GM12873 (cell line): ENCODE data around the gene KANSL1.

Experiments
- TF ChIP-seq, protein P1 (sequence below): IDR thresholded peaks from 2 replicates; pipeline ENCODE4 v1.5.1; 2012; ENCODE audit warnings: low read depth, mild to moderate bottlenecking, moderate library complexity, low read length, control low read depth; ENCODE audit not compliant: insufficient read depth; ENCODE audit errors: missing control alignments

Gene KANSL1

DNA sequence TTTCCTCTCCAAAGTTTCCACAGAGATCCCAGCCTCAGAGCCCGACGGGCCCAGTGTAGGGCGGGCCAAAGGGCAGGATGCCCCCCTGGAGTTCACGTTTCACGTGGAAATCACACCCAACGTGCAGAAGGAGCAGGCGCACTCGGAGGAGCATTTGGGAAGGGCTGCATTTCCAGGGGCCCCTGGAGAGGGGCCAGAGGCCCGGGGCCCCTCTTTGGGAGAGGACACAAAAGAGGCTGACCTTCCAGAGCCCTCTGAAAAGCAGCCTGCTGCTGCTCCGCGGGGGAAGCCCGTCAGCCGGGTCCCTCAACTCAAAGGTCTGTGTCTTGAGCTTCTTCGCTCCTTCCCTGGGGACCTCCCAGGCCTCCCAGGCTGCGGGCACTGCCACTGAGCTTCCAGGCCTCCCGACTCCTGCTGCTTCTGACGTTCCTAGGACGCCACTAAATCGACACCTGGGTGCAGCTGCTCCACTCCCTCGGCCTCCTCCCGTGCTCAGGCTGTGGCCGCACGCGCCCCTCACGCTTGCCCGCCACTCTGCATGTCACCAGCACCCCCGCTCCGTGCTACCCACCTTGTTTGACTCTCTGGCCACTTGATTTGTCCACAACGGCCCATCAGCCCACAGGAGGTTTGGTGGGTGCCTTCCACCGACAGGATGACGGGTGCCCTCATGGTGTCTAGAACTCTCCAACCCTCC is 209.5 kb downstream of the KANSL1 start:
- TF ChIP-seq, protein P1, sequence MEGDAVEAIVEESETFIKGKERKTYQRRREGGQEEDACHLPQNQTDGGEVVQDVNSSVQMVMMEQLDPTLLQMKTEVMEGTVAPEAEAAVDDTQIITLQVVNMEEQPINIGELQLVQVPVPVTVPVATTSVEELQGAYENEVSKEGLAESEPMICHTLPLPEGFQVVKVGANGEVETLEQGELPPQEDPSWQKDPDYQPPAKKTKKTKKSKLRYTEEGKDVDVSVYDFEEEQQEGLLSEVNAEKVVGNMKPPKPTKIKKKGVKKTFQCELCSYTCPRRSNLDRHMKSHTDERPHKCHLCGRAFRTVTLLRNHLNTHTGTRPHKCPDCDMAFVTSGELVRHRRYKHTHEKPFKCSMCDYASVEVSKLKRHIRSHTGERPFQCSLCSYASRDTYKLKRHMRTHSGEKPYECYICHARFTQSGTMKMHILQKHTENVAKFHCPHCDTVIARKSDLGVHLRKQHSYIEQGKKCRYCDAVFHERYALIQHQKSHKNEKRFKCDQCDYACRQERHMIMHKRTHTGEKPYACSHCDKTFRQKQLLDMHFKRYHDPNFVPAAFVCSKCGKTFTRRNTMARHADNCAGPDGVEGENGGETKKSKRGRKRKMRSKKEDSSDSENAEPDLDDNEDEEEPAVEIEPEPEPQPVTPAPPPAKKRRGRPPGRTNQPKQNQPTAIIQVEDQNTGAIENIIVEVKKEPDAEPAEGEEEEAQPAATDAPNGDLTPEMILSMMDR: no peak

DNA sequence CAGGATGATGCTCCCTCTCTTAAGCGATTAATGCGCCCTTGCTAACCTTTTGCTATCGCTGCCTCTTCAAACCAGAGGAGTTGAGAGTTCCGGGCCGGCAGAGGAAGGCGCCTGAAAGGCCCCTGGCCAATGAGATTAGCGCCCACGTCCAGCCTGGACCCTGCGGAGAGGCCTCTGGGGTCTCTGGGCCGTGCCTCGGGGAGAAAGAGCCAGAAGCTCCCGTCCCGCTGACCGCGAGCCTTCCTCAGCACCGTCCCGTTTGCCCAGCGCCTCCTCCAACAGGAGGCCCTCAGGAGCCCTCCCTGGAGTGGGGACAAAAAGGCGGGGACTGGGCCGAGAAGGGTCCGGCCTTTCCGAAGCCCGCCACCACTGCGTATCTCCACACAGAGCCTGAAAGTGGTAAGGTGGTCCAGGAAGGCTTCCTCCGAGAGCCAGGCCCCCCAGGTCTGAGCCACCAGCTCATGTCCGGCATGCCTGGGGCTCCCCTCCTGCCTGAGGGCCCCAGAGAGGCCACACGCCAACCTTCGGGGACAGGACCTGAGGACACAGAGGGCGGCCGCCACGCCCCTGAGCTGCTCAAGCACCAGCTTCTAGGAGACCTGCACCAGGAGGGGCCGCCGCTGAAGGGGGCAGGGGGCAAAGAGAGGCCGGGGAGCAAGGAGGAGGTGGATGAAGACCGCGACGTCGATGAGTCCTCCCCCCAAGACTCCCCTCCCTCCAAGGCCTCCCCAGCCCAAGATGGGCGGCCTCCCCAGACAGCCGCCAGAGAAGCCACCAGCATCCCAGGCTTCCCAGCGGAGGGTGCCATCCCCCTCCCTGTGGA is 210.2 kb downstream of the KANSL1 start:
- TF ChIP-seq, protein P1: no peak

DNA sequence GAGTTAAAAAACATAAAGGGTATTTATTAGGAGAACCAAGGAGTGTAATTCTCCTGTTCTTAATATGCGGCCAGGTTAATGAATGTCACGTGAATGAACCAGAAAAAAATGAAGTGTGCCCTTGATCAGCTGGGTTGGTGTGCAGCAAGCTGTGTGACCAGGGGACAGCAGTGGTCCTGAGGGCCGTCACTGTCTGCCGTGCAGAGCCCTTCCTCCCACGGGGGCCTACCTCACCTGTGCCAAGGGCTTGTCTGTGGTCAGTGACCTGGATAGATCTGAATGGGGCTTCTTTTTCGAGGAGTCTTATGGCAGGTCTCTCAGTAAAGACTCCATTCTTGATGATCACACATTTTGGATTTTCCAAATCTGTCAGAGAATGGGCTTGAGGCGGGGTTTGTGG is 211.9 kb downstream of the KANSL1 start:
- TF ChIP-seq, protein P1: no peak

- TF ChIP-seq, protein P1: no peak
Measured at GRCh38 chr17:45980855-45981254, 212.4 kb downstream of the KANSL1 start.
